ENCODE measurements around the gene RDH5. TPM values are rescaled to one million over a fixed set of nuclear protein-coding genes. Genes with fewer than 3 reads are reported as not detected.

Gene RDH5
- total RNA-seq, 3 donors from 2014 or later (not counting 1 experiment from before 2014, with no cell fraction given): 9.6 to 19.0 (median 10.1) TPM

DNA sequence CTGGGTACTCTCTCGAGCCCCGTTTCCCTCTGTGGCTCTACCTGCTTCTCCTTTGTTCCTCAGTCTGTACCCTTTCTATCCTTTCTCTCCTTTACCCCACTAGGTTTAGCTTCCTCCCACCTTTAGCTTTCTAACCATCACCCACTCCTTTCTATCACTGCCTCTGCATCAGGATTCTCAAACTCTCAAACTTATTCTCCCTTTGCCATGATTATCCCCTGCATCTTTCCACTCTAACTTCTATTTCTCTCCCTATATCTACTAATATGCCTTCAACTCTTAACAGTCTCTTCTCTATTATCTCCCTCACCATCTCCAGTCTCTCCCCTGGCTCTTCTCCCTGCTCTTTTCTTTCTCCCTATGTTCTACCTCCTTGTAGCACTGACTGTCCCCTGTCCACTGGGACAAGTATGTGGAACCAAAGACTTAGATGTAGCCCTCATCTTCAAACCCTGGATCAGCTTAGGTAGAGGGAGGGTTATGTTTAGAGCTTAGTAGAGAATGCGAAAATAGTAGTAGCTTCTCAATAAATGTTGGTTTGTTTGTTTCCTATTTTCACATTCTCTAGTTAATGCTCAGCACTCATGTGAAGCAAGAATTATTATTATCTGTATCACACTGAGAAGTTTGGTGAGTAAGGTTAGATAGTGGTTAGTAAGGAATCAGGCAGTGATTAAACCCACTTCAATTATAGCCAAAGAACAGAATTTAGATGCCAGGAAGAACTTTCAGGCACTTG lies 26.1 kb downstream of the RDH5 start:
- Histone ChIP-seq H3K27ac (ENCODE audit: low read length) (no peak overlapping the region), H3K4me3 (ENCODE audit: low read length) (no peak overlapping the region), H3K27me3 (ENCODE audit: control insufficient read depth, insufficient read depth, low read length) (no peaks in the 10 kb centered on the region), H3K9me3 (ENCODE audit: control insufficient read depth, insufficient read depth, low read length) (no peaks in the 10 kb centered on the region), H3K4me1 (ENCODE audit: control insufficient read depth, insufficient read depth, low read length) (peaks cover 25% of the 10 kb centered on the region), H3K36me3 (ENCODE audit: control insufficient read depth, insufficient read depth, low read length) (peaks cover 5% of the 10 kb centered on the region)
- peak overlapping the region; percentile 6 to 15 for H3K27ac Mint-ChIP-seq
- intact Hi-C loops (cut with micrococcal nuclease): no loop called here
- peaks cover 34 to 42% of the 10 kb centered on the region in 2 donors for H3K4me1 Mint-ChIP-seq
- no peak for ATAC-seq
- DNase-seq: no peak
- H3K9me3 Mint-ChIP-seq: no peaks in the 10 kb centered on the region
- no peaks in the 10 kb centered on the region for H3K27me3 Mint-ChIP-seq (ENCODE audit: low read depth in 2 of 2)
- H3K36me3 Mint-ChIP-seq: no peaks in the 10 kb centered on the region
- peak overlapping the region; percentile 4 for H3K4me3 Mint-ChIP-seq
- no peak for TF ChIP-seq CTCF (IDR thresholded peaks at IDR 0.05)
- WGBS (ENCODE audit: insufficient coverage): 46% methylated on average over 2 of the region's 3 CpGs

DNA sequence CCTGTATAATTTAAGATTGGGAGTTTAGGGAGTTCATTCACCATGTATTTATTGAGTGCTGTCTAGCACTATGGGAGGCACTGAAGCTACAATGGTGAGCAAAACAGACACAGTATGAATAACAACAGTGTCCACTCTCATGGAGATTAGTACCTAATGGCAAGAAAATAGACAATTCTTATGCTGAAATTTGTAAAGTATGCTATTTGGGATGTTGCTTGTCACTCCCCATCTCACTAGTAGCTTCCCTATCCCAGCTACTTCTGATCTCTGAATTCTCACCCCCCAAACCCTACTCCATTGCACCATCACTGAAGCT lies 26.7 kb downstream of the RDH5 start:
- Histone ChIP-seq H3K4me3 (ENCODE audit: low read length) (no peak overlapping the region), H3K27me3 (ENCODE audit: control insufficient read depth, insufficient read depth, low read length) (no peaks in the 10 kb centered on the region), H3K27ac (ENCODE audit: low read length) (no peak overlapping the region), H3K36me3 (ENCODE audit: control insufficient read depth, insufficient read depth, low read length) (peaks cover 9% of the 10 kb centered on the region), H3K9me3 (ENCODE audit: control insufficient read depth, insufficient read depth, low read length) (no peaks in the 10 kb centered on the region), H3K4me1 (ENCODE audit: control insufficient read depth, insufficient read depth, low read length) (peaks cover 25% of the 10 kb centered on the region)
- H3K36me3 Mint-ChIP-seq: no peaks in the 10 kb centered on the region
- H3K4me3 Mint-ChIP-seq: no peak overlapping the region
- ATAC-seq: no peak
- peak overlapping the region in 1 of 2 donors; percentile 30 for H3K27ac Mint-ChIP-seq
- intact Hi-C loops (cut with micrococcal nuclease): no loop called here
- peaks cover 34 to 42% of the 10 kb centered on the region in 2 donors for H3K4me1 Mint-ChIP-seq
- no peak for DNase-seq
- no peaks in the 10 kb centered on the region for H3K9me3 Mint-ChIP-seq
- H3K27me3 Mint-ChIP-seq (ENCODE audit: low read depth in 2 of 2): no peaks in the 10 kb centered on the region
- TF ChIP-seq CTCF (IDR thresholded peaks at IDR 0.05): no peak

- no peaks in the 10 kb centered on the region for H3K9me3 ChIP-seq (ENCODE audit: control insufficient read depth, insufficient read depth, low read length)
- TF ChIP-seq CTCF (IDR thresholded peaks at IDR 0.05): no peak
- peaks cover 19% of the 10 kb centered on the region for H3K4me1 ChIP-seq (ENCODE audit: control insufficient read depth, insufficient read depth, low read length)
- H3K4me3 Mint-ChIP-seq: no peak overlapping the region
- no peaks in the 10 kb centered on the region for H3K36me3 Mint-ChIP-seq
- peak overlapping the region; percentile 25 to 30 for H3K27ac Mint-ChIP-seq
- H3K27ac ChIP-seq (ENCODE audit: low read length): no peak overlapping the region
- ATAC-seq: no peak
- no peaks in the 10 kb centered on the region for H3K27me3 ChIP-seq (ENCODE audit: control insufficient read depth, insufficient read depth, low read length)
- peaks cover 20% of the 10 kb centered on the region for H3K36me3 ChIP-seq (ENCODE audit: control insufficient read depth, insufficient read depth, low read length)
- H3K4me3 ChIP-seq (ENCODE audit: low read length): no peak overlapping the region
- H3K9me3 Mint-ChIP-seq: no peaks in the 10 kb centered on the region
- WGBS (ENCODE audit: insufficient coverage): 95% methylated on average over 18 of the region's 18 CpGs
- no peaks in the 10 kb centered on the region for H3K27me3 Mint-ChIP-seq (ENCODE audit: low read depth in 2 of 2)
- peak in 1 of 2 donors; percentile 14 for DNase-seq
- H3K4me1 Mint-ChIP-seq: peaks cover 25 to 31% of the 10 kb centered on the region in 2 donors
- intact Hi-C loops (cut with micrococcal nuclease): no loop called here
Observed at GRCh38 chr12:55748230-55748993, 28.2 kb downstream of the RDH5 start.
